ENCODE data around the gene ENC1.
"Not testable (repeated sequence)": the region's sequence is repeated elsewhere in the genome, so short reads cannot be mapped to it uniquely, and the experiment has no call there.

Gene ENC1

DNA sequence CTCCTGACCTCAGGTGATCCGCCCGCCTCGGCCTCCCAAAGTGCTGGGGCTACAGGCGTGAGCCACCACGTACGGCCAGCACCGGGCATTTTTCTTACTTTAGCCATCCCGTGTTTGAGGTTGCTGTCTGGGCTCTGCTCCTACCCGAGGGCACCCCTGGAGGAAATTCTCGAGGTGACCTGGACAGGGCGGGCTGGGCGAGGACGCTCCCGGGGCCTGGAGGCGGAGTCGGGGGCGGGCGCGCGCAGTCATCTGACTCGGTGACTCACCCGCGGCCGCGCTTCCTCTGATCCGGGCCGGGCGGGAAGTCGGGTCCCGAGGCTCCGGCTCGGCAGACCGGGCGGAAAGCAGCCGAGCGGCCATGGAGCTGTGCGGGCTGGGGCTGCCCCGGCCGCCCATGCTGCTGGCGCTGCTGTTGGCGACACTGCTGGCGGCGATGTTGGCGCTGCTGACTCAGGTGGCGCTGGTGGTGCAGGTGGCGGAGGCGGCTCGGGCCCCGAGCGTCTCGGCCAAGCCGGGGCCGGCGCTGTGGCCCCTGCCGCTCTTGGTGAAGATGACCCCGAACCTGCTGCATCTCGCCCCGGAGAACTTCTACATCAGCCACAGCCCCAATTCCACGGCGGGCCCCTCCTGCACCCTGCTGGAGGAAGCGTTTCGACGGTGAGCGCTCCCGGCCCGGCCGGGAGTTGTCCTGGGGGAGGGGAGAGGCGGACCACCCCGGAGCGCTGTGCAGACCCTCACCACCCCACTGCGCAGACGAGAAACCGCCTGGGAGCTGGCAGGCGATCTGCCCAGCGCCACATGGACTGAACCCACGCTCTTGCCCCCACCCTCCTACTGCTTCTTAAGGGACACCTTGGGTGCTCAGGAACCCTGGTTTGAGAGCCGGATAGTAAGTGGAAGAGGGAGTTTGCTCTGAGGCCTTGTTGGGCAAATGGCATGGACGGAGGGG is 44.6 kb upstream of the ENC1 start, which contains the start of gene HEXB:
Gene HEXB, plus strand, starts transcription at position 334 of the 952 bp plus-strand sequence. Its CDS starts 28 bp downstream, at position 362.
- Histone ChIP-seq H3K9me3 (replicated peaks in 1 of 2; ENCODE audit: control insufficient read depth in 2 of 2, insufficient read depth in 1 of 2, low read depth in 1 of 2, low read length in 2 of 2) (no peaks in the 10 kb centered on the region), H3K23ac (ENCODE audit: low read depth, low read length, poor library complexity) (peak within 1 kb of the TSS; percentile 96), H2AK5ac (ENCODE audit: low read depth, low read length) (peak within 1 kb of the TSS; percentile 20), H3K79me1 (ENCODE audit: low read depth, low read length) (no peaks in the 10 kb centered on the region), H2BK120ac (ENCODE audit: low read depth, low read length) (no peak within 1 kb of the TSS), H3K27me3 (ENCODE audit: control insufficient read depth in 3 of 3, insufficient read depth in 3 of 3, low read depth in 1 of 3, low read length in 3 of 3) (no peaks in the 10 kb centered on the region), H3K4me2 (ENCODE audit: insufficient read depth, low read length, poor library complexity, severe bottlenecking) (peak within 1 kb of the TSS; percentile 83), H4K91ac (ENCODE audit: low read depth, low read length, poor library complexity) (no peak within 1 kb of the TSS), H3K4ac (ENCODE audit: low read length) (no peak within 1 kb of the TSS), H3K14ac (ENCODE audit: low read length) (peak within 1 kb of the TSS; percentile 94), H3K36me3 (replicated peaks in 1 of 2; ENCODE audit: control insufficient read depth in 2 of 2, insufficient read depth in 2 of 2, low read length in 2 of 2) (peaks cover 2 to 4% of the 10 kb centered on the region in 2 donors), H3K4me3 (ENCODE audit: low read length in 2 of 2) (peak within 1 kb of the TSS; percentile 86 to 97), H2BK15ac (ENCODE audit: low read length) (peak within 1 kb of the TSS; percentile 34), H4K8ac (ENCODE audit: low read depth, low read length) (no peak within 1 kb of the TSS), H2BK5ac (ENCODE audit: low read length) (peak within 1 kb of the TSS; percentile 46), H3K27ac (replicated peaks; ENCODE audit: low read length) (no peak within 1 kb of the TSS), H2BK12ac (ENCODE audit: low read length) (no peak within 1 kb of the TSS), H2AFZ (ENCODE audit: low read length) (peak within 1 kb of the TSS; percentile 100), H3K4me1 (ENCODE audit: control insufficient read depth in 2 of 2, insufficient read depth in 1 of 2, low read depth in 1 of 2, low read length in 2 of 2) (peaks cover 3 to 4% of the 10 kb centered on the region in 2 donors), H3K9ac (ENCODE audit: low read depth, low read length, poor library complexity) (peak within 1 kb of the TSS; percentile 97), H3K18ac (ENCODE audit: low read length) (peak within 1 kb of the TSS; percentile 98)
- WGBS, 2 donors (ENCODE audit: extremely low coverage in 2 of 2, insufficient read length in 2 of 2, insufficient replicate concordance in 1 of 2), result no CpG with 5 or more reads among the region's 78 CpGs
- peak; percentile 68 for DNase-seq (ENCODE audit: low spot score)

DNA sequence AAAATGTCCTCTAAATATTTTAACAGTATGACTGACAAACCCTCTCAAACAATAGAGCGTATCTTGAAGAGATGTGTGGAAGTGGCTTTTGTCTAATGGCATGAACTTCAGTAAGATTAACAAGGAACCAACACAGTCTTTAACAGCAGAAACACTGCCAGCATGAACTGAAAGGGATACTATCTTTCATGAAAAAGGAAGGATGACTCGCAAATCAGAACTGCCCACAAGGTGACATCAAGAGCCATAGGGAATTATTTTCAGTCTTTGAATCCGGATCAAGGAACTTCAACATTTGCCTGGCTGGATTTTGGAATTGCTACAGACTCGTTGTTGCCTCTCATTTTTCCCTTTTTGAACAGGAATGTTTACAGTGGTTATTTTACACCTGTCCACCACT is 39.4 kb upstream of the ENC1 start:
- Histone ChIP-seq H3K79me1 (ENCODE audit: low read depth, low read length) (no peaks in the 10 kb centered on the region), H2AK5ac (ENCODE audit: low read depth, low read length) (no peak overlapping the region), H2BK15ac (ENCODE audit: low read length) (no peak overlapping the region), H3K27me3 (ENCODE audit: control insufficient read depth in 3 of 3, insufficient read depth in 3 of 3, low read depth in 1 of 3, low read length in 3 of 3) (no peaks in the 10 kb centered on the region), H3K18ac (ENCODE audit: low read length) (no peak overlapping the region), H3K4me2 (ENCODE audit: insufficient read depth, low read length, poor library complexity, severe bottlenecking) (no peak overlapping the region), H3K4me1 (ENCODE audit: control insufficient read depth in 2 of 2, insufficient read depth in 1 of 2, low read depth in 1 of 2, low read length in 2 of 2) (no peaks in the 10 kb centered on the region), H4K91ac (ENCODE audit: low read depth, low read length, poor library complexity) (no peak overlapping the region), H3K36me3 (replicated peaks in 1 of 2; ENCODE audit: control insufficient read depth in 2 of 2, insufficient read depth in 2 of 2, low read length in 2 of 2) (no peaks in the 10 kb centered on the region), H3K14ac (ENCODE audit: low read length) (no peak overlapping the region), H4K8ac (ENCODE audit: low read depth, low read length) (no peak overlapping the region), H2BK5ac (ENCODE audit: low read length) (no peak overlapping the region), H2AFZ (ENCODE audit: low read length) (no peak overlapping the region), H2BK120ac (ENCODE audit: low read depth, low read length) (no peak overlapping the region), H3K4ac (ENCODE audit: low read length) (no peak overlapping the region), H3K4me3 (ENCODE audit: low read length in 2 of 2) (no peak overlapping the region), H3K9ac (ENCODE audit: low read depth, low read length, poor library complexity) (no peak overlapping the region), H3K27ac (replicated peaks; ENCODE audit: low read length) (no peak overlapping the region), H3K23ac (ENCODE audit: low read depth, low read length, poor library complexity) (no peak overlapping the region), H3K9me3 (replicated peaks in 1 of 2; ENCODE audit: control insufficient read depth in 2 of 2, insufficient read depth in 1 of 2, low read depth in 1 of 2, low read length in 2 of 2) (no peaks in the 10 kb centered on the region), H2BK12ac (ENCODE audit: low read length) (no peak overlapping the region)
- WGBS, 2 donors (ENCODE audit: extremely low coverage in 2 of 2, insufficient read length in 2 of 2, insufficient replicate concordance in 1 of 2), result no CpG with 5 or more reads among the region's 4 CpGs
- no peak for DNase-seq (ENCODE audit: low spot score)

DNA sequence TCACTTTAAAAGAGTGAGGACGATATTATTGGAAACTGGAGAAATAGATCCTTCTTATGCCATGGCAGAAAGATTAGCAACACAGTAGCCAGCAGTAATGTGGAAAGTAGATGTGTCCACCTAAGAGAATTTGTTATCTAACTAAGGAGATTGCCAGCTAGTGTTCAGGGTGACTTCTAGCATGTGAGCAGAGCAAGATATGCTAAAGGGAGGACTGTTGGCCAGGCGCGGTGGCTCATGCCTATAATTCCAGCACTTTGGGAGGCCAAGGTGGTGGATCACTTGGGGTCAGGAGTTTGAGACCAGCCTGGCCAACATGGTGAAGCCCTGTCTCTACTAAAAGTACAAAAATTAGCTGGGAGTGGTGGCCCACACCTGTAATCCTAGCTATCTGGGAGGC is 38.8 kb upstream of the ENC1 start:
- not testable (repeated sequence) for H3K23ac ChIP-seq (ENCODE audit: low read depth, low read length, poor library complexity); H3K36me3 ChIP-seq (replicated peaks in 1 of 2; ENCODE audit: control insufficient read depth in 2 of 2, insufficient read depth in 2 of 2, low read length in 2 of 2); H2BK5ac ChIP-seq (ENCODE audit: low read length); H2BK120ac ChIP-seq (ENCODE audit: low read depth, low read length); H3K9me3 ChIP-seq (replicated peaks in 1 of 2; ENCODE audit: control insufficient read depth in 2 of 2, insufficient read depth in 1 of 2, low read depth in 1 of 2, low read length in 2 of 2); H3K79me1 ChIP-seq (ENCODE audit: low read depth, low read length); H2BK12ac ChIP-seq (ENCODE audit: low read length); H3K14ac ChIP-seq (ENCODE audit: low read length); H3K4ac ChIP-seq (ENCODE audit: low read length); H2AK5ac ChIP-seq (ENCODE audit: low read depth, low read length); H2AFZ ChIP-seq (ENCODE audit: low read length); DNase-seq (ENCODE audit: low spot score); H4K91ac ChIP-seq (ENCODE audit: low read depth, low read length, poor library complexity); H3K18ac ChIP-seq (ENCODE audit: low read length); H3K27me3 ChIP-seq (ENCODE audit: control insufficient read depth in 3 of 3, insufficient read depth in 3 of 3, low read depth in 1 of 3, low read length in 3 of 3); H4K8ac ChIP-seq (ENCODE audit: low read depth, low read length); H3K27ac ChIP-seq (replicated peaks; ENCODE audit: low read length); H2BK15ac ChIP-seq (ENCODE audit: low read length); H3K9ac ChIP-seq (ENCODE audit: low read depth, low read length, poor library complexity); H3K4me3 ChIP-seq (ENCODE audit: low read length in 2 of 2); H3K4me2 ChIP-seq (ENCODE audit: insufficient read depth, low read length, poor library complexity, severe bottlenecking); H3K4me1 ChIP-seq (ENCODE audit: control insufficient read depth in 2 of 2, insufficient read depth in 1 of 2, low read depth in 1 of 2, low read length in 2 of 2)
- no CpG with 5 or more reads among the region's 3 CpGs for WGBS, 2 donors (ENCODE audit: extremely low coverage in 2 of 2, insufficient read length in 2 of 2, insufficient replicate concordance in 1 of 2)

DNA sequence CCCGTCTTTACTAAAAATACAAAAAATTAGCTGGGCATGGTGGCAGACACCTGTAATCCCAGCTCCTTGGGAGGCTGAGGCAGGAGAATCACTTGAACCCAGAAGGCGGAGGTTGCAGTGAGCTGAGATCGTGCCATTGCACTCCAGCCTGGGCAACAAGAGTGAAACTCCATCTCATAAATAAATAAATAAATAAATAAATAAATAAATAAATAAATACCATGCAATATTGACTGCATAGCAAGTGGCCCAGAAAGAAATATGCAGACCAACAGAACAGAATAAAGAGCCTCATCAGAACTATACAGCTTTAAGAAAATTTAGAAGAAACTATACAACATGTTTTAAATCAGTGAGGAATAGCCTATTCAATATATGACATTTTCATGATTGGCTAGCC is 37.6 kb upstream of the ENC1 start:
- H3K4ac ChIP-seq (ENCODE audit: low read length); H3K9ac ChIP-seq (ENCODE audit: low read depth, low read length, poor library complexity); H3K9me3 ChIP-seq (replicated peaks in 1 of 2; ENCODE audit: control insufficient read depth in 2 of 2, insufficient read depth in 1 of 2, low read depth in 1 of 2, low read length in 2 of 2); H2BK120ac ChIP-seq (ENCODE audit: low read depth, low read length); H2BK15ac ChIP-seq (ENCODE audit: low read length); H2BK5ac ChIP-seq (ENCODE audit: low read length); H3K4me3 ChIP-seq (ENCODE audit: low read length in 2 of 2); H3K27me3 ChIP-seq (ENCODE audit: control insufficient read depth in 3 of 3, insufficient read depth in 3 of 3, low read depth in 1 of 3, low read length in 3 of 3); H3K36me3 ChIP-seq (replicated peaks in 1 of 2; ENCODE audit: control insufficient read depth in 2 of 2, insufficient read depth in 2 of 2, low read length in 2 of 2); H2AK5ac ChIP-seq (ENCODE audit: low read depth, low read length); DNase-seq (ENCODE audit: low spot score); H3K23ac ChIP-seq (ENCODE audit: low read depth, low read length, poor library complexity); H3K27ac ChIP-seq (replicated peaks; ENCODE audit: low read length); H2BK12ac ChIP-seq (ENCODE audit: low read length); H3K18ac ChIP-seq (ENCODE audit: low read length); H4K8ac ChIP-seq (ENCODE audit: low read depth, low read length); H2AFZ ChIP-seq (ENCODE audit: low read length); H3K79me1 ChIP-seq (ENCODE audit: low read depth, low read length); H3K4me1 ChIP-seq (ENCODE audit: control insufficient read depth in 2 of 2, insufficient read depth in 1 of 2, low read depth in 1 of 2, low read length in 2 of 2); H3K14ac ChIP-seq (ENCODE audit: low read length); H3K4me2 ChIP-seq (ENCODE audit: insufficient read depth, low read length, poor library complexity, severe bottlenecking); H4K91ac ChIP-seq (ENCODE audit: low read depth, low read length, poor library complexity): not testable (repeated sequence)
- no CpG with 5 or more reads among the region's 3 CpGs for WGBS, 2 donors (ENCODE audit: extremely low coverage in 2 of 2, insufficient read length in 2 of 2, insufficient replicate concordance in 1 of 2)
